ENCODE data around the gene CEP83. TPM values are rescaled to one million over a fixed set of nuclear protein-coding genes. Genes with fewer than 3 reads are reported as not detected.

CEP83 gene
- total and polyA plus RNA-seq, 2 donors (not counting 1 experiment from before 2014, with no cell fraction given) = 4.0 to 24.8 TPM

DNA sequence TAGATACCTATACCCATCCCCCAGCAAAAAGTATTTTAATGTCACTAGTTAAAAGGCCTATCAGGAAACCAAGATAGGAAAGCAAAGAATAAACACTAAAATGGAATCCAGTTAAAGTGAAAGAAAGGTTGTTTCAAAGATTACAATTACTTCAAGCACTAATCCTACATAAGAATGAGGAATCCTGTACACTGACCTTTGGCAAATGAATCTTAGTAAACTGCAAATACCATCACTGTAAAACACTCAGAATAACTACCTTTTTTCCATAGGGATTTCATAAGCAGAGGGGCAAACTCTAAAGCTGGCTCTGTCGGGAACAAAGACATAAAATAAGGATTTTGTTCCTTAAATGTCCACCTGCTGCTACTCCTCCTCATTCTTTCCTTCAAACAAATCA lies 25.9 kb downstream of the CEP83 start:
- H3K27ac Mint-ChIP-seq = no peak overlapping the region
- H3K4me3 Mint-ChIP-seq = no peak overlapping the region
- H3K27ac ChIP-seq (ENCODE audit: low read length in 2 of 2) = no peak overlapping the region
- ChIA-PET CTCF (interaction anchor here (0.7 to 8.1 kb wide), 18 partner anchors 29 to 930 kb away, joined by 3 to 92 read pairs (median 6); no protein-coding TSS in a partner anchor), POLR2A (no interaction called here)
- H3K4me1 Mint-ChIP-seq = peaks cover 11% of the 10 kb centered on the region
- no peaks in the 10 kb centered on the region for H3K27me3 ChIP-seq (replicated peaks in 1 of 4; ENCODE audit: control extremely low read depth in 1 of 4, control insufficient read depth in 3 of 4, insufficient read depth in 4 of 4, low read length in 3 of 4)
- H3K27me3 Mint-ChIP-seq = no peaks in the 10 kb centered on the region
- no peak overlapping the region for H3K4me2 ChIP-seq (replicated peaks; ENCODE audit: low read depth, low read length, poor library complexity, severe bottlenecking)
- H3K36me3 ChIP-seq (replicated peaks in 1 of 2; ENCODE audit: control extremely low read depth in 1 of 2, control insufficient read depth in 1 of 2, extremely low read depth in 1 of 2, insufficient read depth in 2 of 2, low read length in 1 of 2) = peaks cover 0 to 3% of the 10 kb centered on the region in 2 experiments
- H3K4me3 ChIP-seq (ENCODE audit: control extremely low read depth in 1 of 5, extremely low read depth in 1 of 5, insufficient read depth in 1 of 5, low read depth in 2 of 5, low read length in 4 of 5) = no peak overlapping the region
- H3K9me3 ChIP-seq (ENCODE audit: control extremely low read depth in 1 of 3, control insufficient read depth in 2 of 3, insufficient read depth in 1 of 3, low read length in 2 of 3) = peaks cover 10 to 23% (median 21%) of the 10 kb centered on the region in 3 donors
- H3K9ac ChIP-seq (ENCODE audit: low read length) = no peak overlapping the region
- H3K9me3 Mint-ChIP-seq (ENCODE audit: insufficient read depth) = peaks cover 13% of the 10 kb centered on the region
- no peak overlapping the region for H2AFZ ChIP-seq (ENCODE audit: insufficient read depth, low read depth, low read length, poor library complexity, severe bottlenecking)
- no peak for ATAC-seq (ENCODE audit: low read depth)
- H3K79me2 ChIP-seq (ENCODE audit: control insufficient read depth, insufficient read depth, low read length) = peaks cover 57% of the 10 kb centered on the region
- TF ChIP-seq EZH2 (IDR thresholded peaks at IDR 0.05; ENCODE audit: borderline replicate concordance, insufficient read depth, low read depth, low read length, poor library complexity, severe bottlenecking) = no peak
- H4K20me1 ChIP-seq (ENCODE audit: control insufficient read depth, insufficient read depth, low read length, poor library complexity, severe bottlenecking) = no peaks in the 10 kb centered on the region
- DNase-seq = no peak
- peaks cover 6 to 8% of the 10 kb centered on the region in 2 donors for H3K4me1 ChIP-seq (ENCODE audit: control insufficient read depth in 2 of 2, insufficient read depth in 2 of 2, low read length in 2 of 2)
- intact Hi-C loops (cut with micrococcal nuclease) = loop anchor here (1.0 to 5.0 kb wide), 3 partner anchors 99 to 299 kb away; partner anchors contain the start of gene PLXNC1
- WGBS (ENCODE audit: insufficient coverage) = no CpG with 5 or more reads among the region's 1 CpG

- CTCF ChIA-PET = interaction anchor here (0.5 to 1.3 kb wide), 3 partner anchors 296 to 1104 kb away, joined by 3 to 5 read pairs (median 4); no protein-coding TSS in a partner anchor
- intact Hi-C loops (cut with micrococcal nuclease) = loop anchor here (5.0 kb wide), 1 partner anchor 283 kb away; the partner anchor contains the start of gene PLXNC1
- no peaks in the 10 kb centered on the region for H4K20me1 ChIP-seq (ENCODE audit: control insufficient read depth, insufficient read depth, low read length, poor library complexity, severe bottlenecking)
- H2AFZ ChIP-seq (ENCODE audit: insufficient read depth, low read depth, low read length, poor library complexity, severe bottlenecking) = no peak overlapping the region
- ATAC-seq (ENCODE audit: low read depth) = no peak
- Mint-ChIP-seq H3K27ac (no peak overlapping the region), H3K9me3 (ENCODE audit: insufficient read depth) (peaks cover 13% of the 10 kb centered on the region), H3K4me3 (no peak overlapping the region), H3K4me1 (peaks cover 5% of the 10 kb centered on the region), H3K27me3 (no peaks in the 10 kb centered on the region)
- H3K4me1 ChIP-seq (ENCODE audit: control insufficient read depth in 2 of 2, insufficient read depth in 2 of 2, low read length in 2 of 2) = peaks cover 1% of the 10 kb centered on the region in 2 donors
- H3K27ac ChIP-seq (ENCODE audit: low read length in 2 of 2) = no peak overlapping the region
- no peak overlapping the region for H3K4me3 ChIP-seq (ENCODE audit: control extremely low read depth in 1 of 5, extremely low read depth in 1 of 5, insufficient read depth in 1 of 5, low read depth in 2 of 5, low read length in 4 of 5)
- POLR2A ChIA-PET = no interaction called here
- DNase-seq = no peak
- H3K4me2 ChIP-seq (replicated peaks; ENCODE audit: low read depth, low read length, poor library complexity, severe bottlenecking) = no peak overlapping the region
- H3K27me3 ChIP-seq (replicated peaks in 1 of 4; ENCODE audit: control extremely low read depth in 1 of 4, control insufficient read depth in 3 of 4, insufficient read depth in 4 of 4, low read length in 3 of 4) = no peaks in the 10 kb centered on the region
- peaks cover 30% of the 10 kb centered on the region for H3K79me2 ChIP-seq (ENCODE audit: control insufficient read depth, insufficient read depth, low read length)
- H3K9ac ChIP-seq (ENCODE audit: low read length) = no peak overlapping the region
- H3K36me3 ChIP-seq (replicated peaks in 1 of 2; ENCODE audit: control extremely low read depth in 1 of 2, control insufficient read depth in 1 of 2, extremely low read depth in 1 of 2, insufficient read depth in 2 of 2, low read length in 1 of 2) = peaks cover 0 to 3% of the 10 kb centered on the region in 2 experiments
- peaks cover 12 to 23% (median 21%) of the 10 kb centered on the region in 3 donors for H3K9me3 ChIP-seq (ENCODE audit: control extremely low read depth in 1 of 3, control insufficient read depth in 2 of 3, insufficient read depth in 1 of 3, low read length in 2 of 3)
- TF ChIP-seq EZH2 (IDR thresholded peaks at IDR 0.05; ENCODE audit: borderline replicate concordance, insufficient read depth, low read depth, low read length, poor library complexity, severe bottlenecking) = no peak
- TF ChIP-seq, protein P1, sequence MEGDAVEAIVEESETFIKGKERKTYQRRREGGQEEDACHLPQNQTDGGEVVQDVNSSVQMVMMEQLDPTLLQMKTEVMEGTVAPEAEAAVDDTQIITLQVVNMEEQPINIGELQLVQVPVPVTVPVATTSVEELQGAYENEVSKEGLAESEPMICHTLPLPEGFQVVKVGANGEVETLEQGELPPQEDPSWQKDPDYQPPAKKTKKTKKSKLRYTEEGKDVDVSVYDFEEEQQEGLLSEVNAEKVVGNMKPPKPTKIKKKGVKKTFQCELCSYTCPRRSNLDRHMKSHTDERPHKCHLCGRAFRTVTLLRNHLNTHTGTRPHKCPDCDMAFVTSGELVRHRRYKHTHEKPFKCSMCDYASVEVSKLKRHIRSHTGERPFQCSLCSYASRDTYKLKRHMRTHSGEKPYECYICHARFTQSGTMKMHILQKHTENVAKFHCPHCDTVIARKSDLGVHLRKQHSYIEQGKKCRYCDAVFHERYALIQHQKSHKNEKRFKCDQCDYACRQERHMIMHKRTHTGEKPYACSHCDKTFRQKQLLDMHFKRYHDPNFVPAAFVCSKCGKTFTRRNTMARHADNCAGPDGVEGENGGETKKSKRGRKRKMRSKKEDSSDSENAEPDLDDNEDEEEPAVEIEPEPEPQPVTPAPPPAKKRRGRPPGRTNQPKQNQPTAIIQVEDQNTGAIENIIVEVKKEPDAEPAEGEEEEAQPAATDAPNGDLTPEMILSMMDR (IDR thresholded peaks at IDR 0.05) = no peak
Measured at GRCh38 chr12:94430304-94430703, 29.4 kb downstream of the CEP83 start.
